ENCODE results near the gene JTB. TPM values are rescaled to one million over a fixed set of nuclear protein-coding genes. Genes with fewer than 3 reads are reported as not detected.

The JTB gene
- total RNA-seq, 2 donors from 2014 or later = 88.1 to 90.3 TPM

DNA sequence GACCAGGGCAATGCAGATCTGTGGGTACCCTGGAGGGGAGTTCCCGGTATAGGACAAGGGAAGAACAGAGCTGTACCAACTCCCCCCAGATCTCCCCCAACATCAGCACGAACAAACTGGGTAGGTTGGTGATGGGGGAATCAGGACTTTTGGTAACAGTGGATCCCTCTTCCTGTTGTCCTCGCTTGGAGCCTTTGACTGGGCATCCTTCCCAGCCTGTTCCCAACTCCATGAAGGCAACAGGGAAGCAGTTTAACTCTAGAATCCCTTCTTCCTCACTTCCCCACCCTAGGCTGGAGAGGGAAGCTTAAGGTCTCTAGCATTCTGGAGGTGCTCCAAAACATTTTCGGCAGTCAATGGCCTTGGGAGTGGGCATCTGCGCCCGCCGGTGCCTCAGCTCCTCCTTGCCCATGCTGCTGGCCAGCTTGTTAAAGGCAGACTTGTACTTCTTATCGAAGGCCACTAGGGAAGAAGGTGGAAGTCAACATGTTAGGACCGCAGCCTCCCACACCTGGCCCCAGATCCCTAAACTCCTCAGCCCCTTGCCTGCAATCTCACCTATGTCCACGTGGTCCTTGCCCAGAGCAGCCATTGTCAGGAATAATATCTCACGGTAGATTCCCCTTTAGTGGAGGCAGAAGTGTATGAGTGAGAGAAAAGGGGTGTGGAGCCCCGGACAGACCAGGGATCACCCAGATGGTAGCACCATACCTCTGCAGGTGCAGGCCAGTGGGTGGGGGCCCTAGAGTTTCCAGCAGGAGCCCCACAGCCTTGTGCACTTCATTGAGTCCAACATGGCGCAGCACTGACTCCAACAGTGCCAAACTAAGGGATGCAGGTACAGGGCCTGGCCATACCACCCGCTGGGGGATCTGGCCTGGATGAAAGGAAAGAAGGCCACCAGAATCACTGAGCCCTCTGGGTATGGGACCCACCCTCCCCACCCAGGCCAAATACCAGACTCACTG lies 47.2 kb downstream of the JTB start:
- Mint-ChIP-seq H3K27me3 (no peaks in the 10 kb centered on the region), H3K4me3 (no peak overlapping the region), H3K36me3 (ENCODE audit: low read depth) (peaks cover 4% of the 10 kb centered on the region), H3K27ac (no peak overlapping the region), H3K4me1 (peaks cover 19% of the 10 kb centered on the region)
- no peak for ATAC-seq
- DNase-seq = no peak
- H3K9me3 ChIP-seq (ENCODE audit: control insufficient read depth, low read length, poor library complexity, severe bottlenecking) = no peaks in the 10 kb centered on the region

DNA sequence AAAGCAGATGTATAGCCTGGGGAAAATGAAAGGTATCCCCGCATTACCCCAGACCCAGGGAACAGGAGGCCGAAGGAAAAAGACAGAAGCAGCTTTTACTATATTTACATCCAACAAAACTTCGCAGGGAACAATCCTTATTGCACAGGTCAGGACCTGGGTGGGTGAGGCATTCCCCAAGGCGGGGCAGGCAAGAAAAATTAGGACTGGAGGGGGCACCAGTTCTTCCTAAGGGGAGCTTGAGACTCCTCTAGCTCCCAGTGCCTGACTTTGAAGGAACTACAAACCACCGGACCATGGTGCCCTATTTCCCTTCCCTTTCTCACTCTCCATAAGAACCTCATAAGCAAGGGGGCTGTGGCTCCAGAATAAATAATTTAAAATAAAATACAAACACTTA lies 48.0 kb downstream of the JTB start:
- peak overlapping the region; percentile 39 for H3K27ac Mint-ChIP-seq
- no peak for ATAC-seq
- no peaks in the 10 kb centered on the region for H3K27me3 Mint-ChIP-seq
- DNase-seq = no peak
- peaks cover 16% of the 10 kb centered on the region for H3K4me1 Mint-ChIP-seq
- no peaks in the 10 kb centered on the region for H3K9me3 ChIP-seq (ENCODE audit: control insufficient read depth, low read length, poor library complexity, severe bottlenecking)
- peaks cover under 1% of the 10 kb centered on the region for H3K36me3 Mint-ChIP-seq (ENCODE audit: low read depth)
- H3K4me3 Mint-ChIP-seq = no peak overlapping the region

DNA sequence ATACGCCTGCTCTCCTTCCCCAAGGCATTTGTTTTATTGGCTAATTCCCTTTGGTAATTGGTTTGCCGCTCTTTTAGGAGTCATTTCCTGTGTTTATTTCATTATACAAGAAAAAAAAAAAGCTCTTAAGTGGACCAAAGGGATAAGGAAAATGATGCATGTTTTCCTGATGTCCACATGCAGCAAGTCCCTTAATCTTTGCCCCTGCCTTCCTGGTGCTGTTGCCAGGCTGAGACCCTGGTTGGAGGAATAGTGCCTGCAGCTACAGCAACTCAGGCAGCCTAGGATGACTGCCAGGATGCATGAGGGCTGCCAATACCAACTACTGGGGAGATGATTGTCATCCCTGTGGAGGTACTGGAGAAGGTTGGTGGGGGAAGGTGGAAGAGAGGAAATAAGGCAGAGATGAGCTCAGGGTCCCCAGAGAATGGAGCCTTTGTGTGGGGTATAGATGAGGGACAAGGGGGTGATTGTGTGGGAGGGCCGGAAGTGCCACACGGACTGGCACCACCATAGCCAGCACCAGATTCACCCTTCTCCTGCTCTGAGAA lies 48.6 kb downstream of the JTB start:
- DNase-seq (no peak), ATAC-seq (no peak)
- Mint-ChIP-seq H3K36me3 (ENCODE audit: low read depth) (no peaks in the 10 kb centered on the region), H3K27me3 (no peaks in the 10 kb centered on the region), H3K4me1 (peaks cover 14% of the 10 kb centered on the region), H3K4me3 (no peak overlapping the region), H3K27ac (peak overlapping the region; percentile 39)
- no peaks in the 10 kb centered on the region for H3K9me3 ChIP-seq (ENCODE audit: control insufficient read depth, low read length, poor library complexity, severe bottlenecking)

DNA sequence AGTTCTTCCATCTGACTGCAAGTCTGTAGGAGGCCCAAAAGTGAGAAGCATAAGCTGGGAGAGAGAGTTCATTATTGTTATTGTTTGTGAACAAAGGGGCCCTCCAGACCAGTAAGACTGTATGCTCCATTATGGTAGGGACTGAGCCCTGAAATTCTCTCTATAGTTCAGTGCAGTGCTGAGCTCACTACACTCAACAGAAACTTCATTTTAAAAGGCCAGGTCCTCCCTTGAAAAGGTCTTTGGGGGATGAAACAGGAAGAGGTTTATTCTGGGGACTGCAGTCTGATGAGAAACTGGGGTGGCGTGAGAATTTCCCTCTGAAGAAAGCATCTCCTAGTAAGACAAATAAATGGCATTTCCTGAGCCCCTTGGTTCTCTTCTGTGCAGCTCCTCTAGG lies 49.2 kb downstream of the JTB start:
- Mint-ChIP-seq H3K36me3 (ENCODE audit: low read depth) (no peaks in the 10 kb centered on the region), H3K4me1 (peaks cover 19% of the 10 kb centered on the region), H3K4me3 (peak overlapping the region; percentile 19), H3K27ac (peak overlapping the region; percentile 39), H3K27me3 (no peaks in the 10 kb centered on the region)
- no peaks in the 10 kb centered on the region for H3K9me3 ChIP-seq (ENCODE audit: control insufficient read depth, low read length, poor library complexity, severe bottlenecking)
- no peak for ATAC-seq
- DNase-seq = no peak

DNA sequence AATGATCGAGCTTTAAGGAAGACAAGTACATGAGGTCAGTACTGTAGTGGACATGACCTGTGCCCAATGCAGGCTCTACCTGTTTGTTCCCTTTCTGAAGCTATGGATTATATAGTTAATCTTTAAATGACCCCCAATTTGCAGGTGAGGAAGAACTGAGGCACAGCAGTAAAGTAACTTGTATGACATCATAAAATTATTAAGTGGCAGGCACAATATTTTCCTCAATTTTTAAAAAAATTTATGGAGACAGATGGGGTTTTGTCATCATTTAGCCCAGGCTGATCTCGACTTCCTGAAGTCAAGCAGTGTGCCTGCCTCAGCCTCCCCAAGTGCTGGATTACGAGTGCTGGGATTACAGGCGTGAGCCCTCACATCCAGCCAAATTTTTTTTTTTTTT lies 51.1 kb downstream of the JTB start:
- Mint-ChIP-seq H3K27me3 (no peaks in the 10 kb centered on the region), H3K4me1 (peaks cover 32% of the 10 kb centered on the region), H3K27ac (peak overlapping the region; percentile 19), H3K4me3 (no peak overlapping the region), H3K36me3 (ENCODE audit: low read depth) (no peaks in the 10 kb centered on the region)
- ATAC-seq (no peak), DNase-seq (no peak)
- H3K9me3 ChIP-seq (ENCODE audit: control insufficient read depth, low read length, poor library complexity, severe bottlenecking) = no peaks in the 10 kb centered on the region

Other genes starting within 250 kb of the JTB start
- gene INTS3, start 249.6 kb downstream of the JTB start, total RNA-seq = 10 to 100 TPM; 33.6 to 47.6 TPM
- 10 to 100 TPM in 1 of 2 donors, 1 to 10 TPM in 1; 7.4 to 10.0 TPM for gene SLC27A3, start 202.3 kb downstream of the JTB start, total RNA-seq
- 10 to 100 TPM; 63.3 to 72.9 TPM for gene GATAD2B, start 54.7 kb downstream of the JTB start, total RNA-seq
- 100 to 1,000 TPM; 120 to 157 TPM for gene DENND4B, start 31.0 kb downstream of the JTB start, total RNA-seq
- 100 to 1,000 TPM; 133 to 151 TPM for gene CRTC2, start 19.1 kb downstream of the JTB start, total RNA-seq
- 10 to 100 TPM; 14.1 to 16.4 TPM for gene SLC39A1, start 14.1 kb downstream of the JTB start, total RNA-seq
- gene CREB3L4, start 9.8 kb downstream of the JTB start, total RNA-seq = 1 to 10 TPM; 4.5 to 6.0 TPM
- 1 to 10 TPM in 1 of 2 donors, under 1 TPM in 1; 0.40 to 2.2 TPM for gene RAB13, start 8.7 kb upstream of the JTB start, total RNA-seq
- gene RPS27, start 13.1 kb upstream of the JTB start, total RNA-seq = 1,000 to 10,000 TPM; 4,265 to 4,392 TPM
- under 1 TPM in 1 of 2 donors, not detected in 1; 0.07 TPM for gene NUP210L, start 177.4 kb upstream of the JTB start, total RNA-seq
- 100 to 1,000 TPM; 386 to 391 TPM for gene TPM3, start 214.4 kb upstream of the JTB start, total RNA-seq
- gene CFAP141, start 228.7 kb upstream of the JTB start, total RNA-seq = not detected
- gene UBAP2L, start 243.3 kb upstream of the JTB start, total RNA-seq = 100 to 1,000 TPM; 186 to 192 TPM